ENCODE data around the gene CLEC20A. TPM values are rescaled to one million over a fixed set of nuclear protein-coding genes. Genes with fewer than 3 reads are reported as not detected.
A peak's percentile ranks its signal among the peaks of the same experiment; 100 is the strongest.

The CLEC20A gene
- total and polyA plus RNA-seq, 8 donors: 0.13 to 0.54 (median 0.41) TPM; not detected in 4

GRCh38 chr1:178534137-178534868 lies 37.5 kb upstream of the CLEC20A start:
- H3K27me3 ChIP-seq: no peaks in the 10 kb centered on the region
- H3K4me1 ChIP-seq: peaks cover 0 to 7% of the 10 kb centered on the region in 2 donors
- no peaks in the 10 kb centered on the region for H3K9me3 ChIP-seq
- ATAC-seq: no peak
- H3K4me3 ChIP-seq: no peak overlapping the region
- no peak for DNase-seq
- no peaks in the 10 kb centered on the region for H3K36me3 ChIP-seq
- no peak for TF ChIP-seq CTCF (IDR thresholded peaks at IDR 0.05)
- no peak overlapping the region for H3K27ac ChIP-seq
- intact Hi-C loops (cut with DNase I): loop anchor here in 1 of 2 donors (10.0 kb wide), 1 partner anchor 470 kb away; no protein-coding TSS in a partner anchor

GRCh38 chr1:178533121-178533946 lies 36.6 kb upstream of the CLEC20A start:
- intact Hi-C loops (cut with DNase I): loop anchor here in 1 of 2 donors (10.0 kb wide), 1 partner anchor 471 kb away; no protein-coding TSS in a partner anchor
- DNase-seq (no peak), ATAC-seq (no peak)
- no peaks in the 10 kb centered on the region for H3K36me3 ChIP-seq
- no peak overlapping the region for H3K27ac ChIP-seq
- H3K4me1 ChIP-seq: peaks cover 0 to 7% of the 10 kb centered on the region in 2 donors
- no peaks in the 10 kb centered on the region for H3K9me3 ChIP-seq
- H3K4me3 ChIP-seq: no peak overlapping the region
- H3K27me3 ChIP-seq: no peaks in the 10 kb centered on the region
- TF ChIP-seq CTCF (IDR thresholded peaks at IDR 0.05): no peak

GRCh38 chr1:178532392-178532791 lies 35.6 kb upstream of the CLEC20A start:
- H3K4me1 ChIP-seq: peaks cover 0 to 5% of the 10 kb centered on the region in 2 donors
- no peaks in the 10 kb centered on the region for H3K9me3 ChIP-seq
- H3K27ac ChIP-seq: no peak overlapping the region
- no peak overlapping the region for H3K4me3 ChIP-seq
- TF ChIP-seq CTCF (IDR thresholded peaks at IDR 0.05): peak; percentile 87 to 91
- intact Hi-C loops (cut with DNase I): loop anchor here in 1 of 2 donors (10.0 kb wide), 1 partner anchor 472 kb away; no protein-coding TSS in a partner anchor
- H3K27me3 ChIP-seq: no peaks in the 10 kb centered on the region
- H3K36me3 ChIP-seq: no peaks in the 10 kb centered on the region
- peak; percentile 72 to 94 (median 84) for DNase-seq
- ATAC-seq: peak; percentile 91

GRCh38 chr1:178531887-178532286 lies 35.1 kb upstream of the CLEC20A start:
- Histone ChIP-seq H3K4me3 (no peak overlapping the region), H3K36me3 (no peaks in the 10 kb centered on the region), H3K27me3 (no peaks in the 10 kb centered on the region), H3K4me1 (peaks cover 0 to 4% of the 10 kb centered on the region in 2 donors), H3K9me3 (no peaks in the 10 kb centered on the region), H3K27ac (no peak overlapping the region)
- peak in 1 of 4 donors; percentile 46 for DNase-seq
- intact Hi-C loops (cut with DNase I): loop anchor here in 1 of 2 donors (10.0 kb wide), 1 partner anchor 473 kb away; no protein-coding TSS in a partner anchor
- ATAC-seq: peak; percentile 17
- no peak for TF ChIP-seq CTCF (IDR thresholded peaks at IDR 0.05)

GRCh38 chr1:178530502-178530901 lies 33.7 kb upstream of the CLEC20A start:
- Histone ChIP-seq H3K4me3 (no peak overlapping the region), H3K4me1 (peaks cover 0 to 4% of the 10 kb centered on the region in 2 donors), H3K27me3 (no peaks in the 10 kb centered on the region), H3K36me3 (no peaks in the 10 kb centered on the region), H3K27ac (no peak overlapping the region), H3K9me3 (no peaks in the 10 kb centered on the region)
- DNase-seq (no peak), ATAC-seq (no peak)
- no peak for TF ChIP-seq CTCF (IDR thresholded peaks at IDR 0.05)
- intact Hi-C loops (cut with DNase I): loop anchor here in 1 of 2 donors (10.0 kb wide), 1 partner anchor 474 kb away; no protein-coding TSS in a partner anchor
